HCT116 (cell line): Measurements from ENCODE around the gene KAZN. TPM values are rescaled to one million over a fixed set of nuclear protein-coding genes. Genes with fewer than 3 reads are reported as not detected.

Experiments used
- ATAC-seq: fragments of 200-7000 bp; cut with Tn5 transposase; 2 replicates; pipeline ENCODE4 v1.9.1; 2020; ENCODE audit warnings: mild to moderate bottlenecking, moderate library complexity
- BruUV-seq: library from RNA; stranded (reverse); fragments of 400-500 nt; replicated peaks from 2 replicates; lab custom pipeline; 2021; lab: Mats Ljungman, UMichigan
- CTCF ChIA-PET: fragments of 300-600 bp; sonication (Branson Sonifier 250); formaldehyde crosslinking; loops from one replicate; lab custom pipeline; 2021; ENCODE audit warnings: antibody characterized with exemption; lab: Charles Lee
- POLR2A ChIA-PET: fragments of 300-600, 350-600 bp; sonication (Branson Sonifier 250); formaldehyde crosslinking; loops from one replicate; lab custom pipeline; 2021; ENCODE audit warnings: antibody characterized with exemption; lab: Charles Lee
- RAD21 ChIA-PET, 2 experiments: fragments of 300-600 bp; sonication (Branson Sonifier 250); formaldehyde crosslinking; loops; one replicate each; lab custom pipeline; 2023; ENCODE audit warnings: low total read pairs in 2 of 2; ENCODE audit not compliant: uncharacterized antibody in 2 of 2, unreplicated experiment in 2 of 2, low non-redundant PET in 1 of 2; lab: Charles Lee
- DNase-seq: peaks from one replicate; pipeline ENCODE4 v3.0.0-alpha.2; 2010; ENCODE audit warnings: low read depth, low spot score
- H2AFZ ChIP-seq: fragments of 200-600 bp; shearing (Covaris generic), sonication (generic); 2 replicates; pipeline ENCODE4 v1.6.1; 2017; ENCODE audit warnings: low read depth, mixed run types, mixed read lengths, antibody characterized with exemption, low read length; ENCODE audit not compliant: poor library complexity, severe bottlenecking
- H3K27ac ChIP-seq: 2 replicates; pipeline ENCODE4 v1.5.1; 2012; ENCODE audit warnings: low read depth, low read length
- H3K27me3 ChIP-seq: fragments of 200-600 bp; sonication (generic); 2 replicates; pipeline ENCODE4 v1.6.1; 2016; ENCODE audit warnings: mixed run types, low read length, mixed read lengths; ENCODE audit not compliant: insufficient read depth
- H3K36me3 ChIP-seq, 2 experiments: fragments of 200-500 bp in 1 of 2; fragments of 200-600 bp in 1 of 2; sonication (Bioruptor generic) in 1 of 2; sonication (generic) in 1 of 2; 2 replicates each; pipeline versions ENCODE4 v1.5.1 to v1.6.1; 2014 to 2016; ENCODE audit warnings: low read length in 2 of 2, inconsistent platforms in 1 of 2, mixed read lengths in 1 of 2, mixed run types in 1 of 2; ENCODE audit not compliant: insufficient read depth in 2 of 2, control insufficient read depth in 1 of 2
- H3K4me1 ChIP-seq, 2 experiments: fragments of 200-600 bp in 1 of 2; sonication (generic) in 1 of 2; 2 replicates each; pipeline versions ENCODE4 v1.5.1 to v1.6.1; 2012 to 2017; ENCODE audit warnings: low read length in 2 of 2, inconsistent platforms in 1 of 2, mild to moderate bottlenecking in 1 of 2, mixed read lengths in 1 of 2, mixed run types in 1 of 2, moderate library complexity in 1 of 2; ENCODE audit not compliant: insufficient read depth in 2 of 2, control insufficient read depth in 1 of 2
- H3K4me2 ChIP-seq: fragments of 200-600 bp; sonication (generic); 2 replicates; pipeline ENCODE4 v1.6.1; 2017; ENCODE audit warnings: mixed run types, low read length, mixed read lengths
- H3K4me3 ChIP-seq, 2 experiments: fragments of 200-600 bp in 1 of 2; sonication (generic) in 1 of 2; replicated peaks in 1 of 2; 2 replicates each; pipeline ENCODE4 v1.5.1; 2011 to 2016; ENCODE audit warnings: low read length in 2 of 2, control low read depth in 1 of 2, low read depth in 1 of 2, mild to moderate bottlenecking in 1 of 2, mixed read lengths in 1 of 2, mixed run types in 1 of 2
- H3K79me2 ChIP-seq: fragments of 200-600 bp; sonication (generic); 2 replicates; pipeline ENCODE4 v1.6.1; 2017; ENCODE audit warnings: mild to moderate bottlenecking, mixed run types, low read length, moderate library complexity, mixed read lengths; ENCODE audit not compliant: insufficient read depth
- H3K9ac ChIP-seq: fragments of 200-600 bp; sonication (generic); 2 replicates; pipeline ENCODE4 v1.6.1; 2016; ENCODE audit warnings: low read length, mixed read lengths
- H3K9me2 ChIP-seq: fragments of 200-600 bp; sonication (generic), shearing (Covaris generic); 2 replicates; pipeline ENCODE4 v1.6.1; 2017; ENCODE audit warnings: mixed run types, mild to moderate bottlenecking, moderate library complexity; ENCODE audit not compliant: insufficient read depth
- H3K9me3 ChIP-seq, 2 experiments: fragments of 200-500 bp in 1 of 2; fragments of 200-600 bp in 1 of 2; sonication (Bioruptor generic) in 1 of 2; sonication (generic) in 1 of 2; 2 replicates each; pipeline ENCODE4 v1.6.1; 2014 to 2017; ENCODE audit warnings: low read length in 2 of 2, mixed read lengths in 2 of 2, inconsistent platforms in 1 of 2, low read depth in 1 of 2, mild to moderate bottlenecking in 1 of 2, mixed run types in 1 of 2, moderate library complexity in 1 of 2; ENCODE audit not compliant: control insufficient read depth in 1 of 2, insufficient read depth in 1 of 2
- H4K20me1 ChIP-seq: fragments of 200-600 bp; sonication (generic), shearing (Covaris generic); 2 replicates; pipeline ENCODE4 v1.6.1; 2017; ENCODE audit warnings: mixed run types, mild to moderate bottlenecking, moderate library complexity; ENCODE audit not compliant: insufficient read depth
- CTCF ChIP-seq, 3 experiments: fragments of 200-600 bp in 1 of 3; sonication (generic) in 1 of 3; IDR thresholded peaks in 2 of 3; conservative IDR thresholded peaks in 1 of 3; 2 replicates each; pipeline ENCODE4 v1.5.1; 2012 to 2017; ENCODE audit warnings: low read depth in 2 of 3, low read length in 2 of 3, antibody characterized with exemption in 1 of 3, borderline replicate concordance in 1 of 3, control low read depth in 1 of 3, mild to moderate bottlenecking in 1 of 3, mixed read lengths in 1 of 3, mixed run types in 1 of 3, moderate library complexity in 1 of 3; ENCODE audit not compliant: insufficient read depth in 1 of 3
- EZH2 ChIP-seq: fragments of 200-600 bp; sonication (generic); IDR thresholded peaks from 2 replicates; pipeline ENCODE4 v1.6.1; 2017; ENCODE audit warnings: antibody characterized with exemption, mixed run types
- JUND ChIP-seq: IDR thresholded peaks from 2 replicates; pipeline ENCODE4 v1.6.1; 2012
- POLR2AphosphoS5 ChIP-seq: IDR thresholded peaks from 2 replicates; pipeline ENCODE4 v1.6.1; 2011; ENCODE audit warnings: mild to moderate bottlenecking, low read depth, low read length, moderate library complexity
- RAD21 ChIP-seq: IDR thresholded peaks from 2 replicates; pipeline ENCODE4 v1.6.1; 2012; ENCODE audit warnings: low read depth, mild to moderate bottlenecking
- SP1 ChIP-seq: IDR thresholded peaks from 2 replicates; pipeline ENCODE4 v1.6.1; 2012; ENCODE audit warnings: low read depth
- YY1 ChIP-seq: IDR thresholded peaks from 2 replicates; pipeline ENCODE4 v1.6.1; 2011; ENCODE audit warnings: low read length, low read depth, moderate library complexity, mild to moderate bottlenecking; ENCODE audit not compliant: insufficient replicate concordance; ENCODE audit errors: extremely low read depth
- ZFX ChIP-seq: fragments of 450-650 bp; IDR thresholded peaks from 2 replicates; pipeline ENCODE4 v1.6.1; 2017
- ZNF274 ChIP-seq: fragments of 200-500 bp; sonication (Bioruptor generic); IDR thresholded peaks from 2 replicates; pipeline ENCODE4 v1.6.1; 2014; ENCODE audit warnings: mild to moderate bottlenecking, low read depth, low read length, inconsistent platforms
- intact Hi-C: fragments of 100-400 bp; cut with micrococcal nuclease; formaldehyde crosslinking; loops from 2 replicates; pipeline ENCODE4 v1.10.0; 2022
- total RNA-seq: library from RNA; stranded (reverse); gene quantifications from one replicate; pipeline ENCODE4 v1.2.1, GENCODE V29; 2021; ENCODE audit not compliant: unreplicated experiment

Gene KAZN
- total RNA-seq, 1 experiment from 2014 or later: 13.4 TPM

- Histone ChIP-seq H3K9me2 (no peaks in the 10 kb centered on the region), H3K79me2 (no peaks in the 10 kb centered on the region), H3K4me2 (no peak overlapping the region), H3K27me3 (no peaks in the 10 kb centered on the region), H4K20me1 (no peaks in the 10 kb centered on the region), H2AFZ (no peak overlapping the region), H3K9me3 (no peaks in the 10 kb centered on the region)
- ATAC-seq: no peak
- intact Hi-C loops: no loop called here
- ChIA-PET RAD21 (no interaction called here), POLR2A (no interaction called here)
- no TSS peak for BruUV-seq
- TF ChIP-seq ZNF274: no peak
- TF ChIP-seq EZH2: no peak
- TF ChIP-seq ZFX: no peak
- TF ChIP-seq RAD21: no peak
- TF ChIP-seq SP1: no peak
- TF ChIP-seq YY1: no peak
- no peak for TF ChIP-seq CTCF (IDR thresholded peaks at IDR 0.05 in 2 of 3, conservative IDR thresholded peaks at IDR 0.05 in 1 of 3; ENCODE audit: borderline replicate concordance in 1 of 3, insufficient read depth in 1 of 3, low read depth in 2 of 3, low read length in 2 of 3)
- TF ChIP-seq POLR2AphosphoS5: no peak
- TF ChIP-seq, all 23 proteins: peak for 0
- Histone ChIP-seq H3K9ac (no peak overlapping the region), H3K27ac (no peak overlapping the region), H3K4me3 (no peak overlapping the region), H3K36me3 (no peaks in the 10 kb centered on the region), H3K4me1 (peaks cover 6 to 9% of the 10 kb centered on the region in 2 experiments)
- no peak for DNase-seq
- CTCF ChIA-PET: no interaction called here
These were observed 383.5 kb downstream of the KAZN start for GRCh38 chr1:14982029-14982428.

GRCh38 chr1:14983277-14983676, 384.8 kb downstream of the KAZN start:
- no TSS peak for BruUV-seq
- Histone ChIP-seq H4K20me1 (no peaks in the 10 kb centered on the region), H3K9ac (no peak overlapping the region), H3K9me3 (no peaks in the 10 kb centered on the region), H3K79me2 (no peaks in the 10 kb centered on the region), H3K9me2 (no peaks in the 10 kb centered on the region), H3K4me3 (no peak overlapping the region), H3K4me1 (no peaks in the 10 kb centered on the region), H2AFZ (no peak overlapping the region), H3K4me2 (no peak overlapping the region), H3K27ac (no peak overlapping the region), H3K36me3 (no peaks in the 10 kb centered on the region), H3K27me3 (no peaks in the 10 kb centered on the region)
- peak; percentile 44; the same call in 1 of the 2 replicates for ATAC-seq
- DNase-seq: no peak
- RAD21 ChIA-PET: no interaction called here
- CTCF ChIA-PET: interaction anchor here (0.6 kb wide), 1 partner anchor 41 kb away, joined by 5 read pairs; no protein-coding TSS in a partner anchor
- intact Hi-C loops: no loop called here
- POLR2A ChIA-PET: no interaction called here
- TF ChIP-seq CTCF (IDR thresholded peaks at IDR 0.05 in 2 of 3, conservative IDR thresholded peaks at IDR 0.05 in 1 of 3; ENCODE audit: borderline replicate concordance in 1 of 3, insufficient read depth in 1 of 3, low read depth in 2 of 3, low read length in 2 of 3): peak in 2 of 3 experiments; percentile 24 to 48; a peak in 3 of 6 replicates
- no peak for TF ChIP-seq JUND
